Activated CD4-positive, alpha-beta T cell treated with anti-CD3 and anti-CD28 coated beads, Interleukin-2, amount 50 U/mL, for 1 hour (primary cell): Measurements from ENCODE around the gene CIPC.
A peak's percentile ranks its signal among the peaks of the same experiment; 100 is the strongest.

ENCODE experiments used
- DNase-seq: peaks from one replicate; pipeline ENCODE4 v3.0.0-alpha.2; 2020

Gene CIPC

DNA sequence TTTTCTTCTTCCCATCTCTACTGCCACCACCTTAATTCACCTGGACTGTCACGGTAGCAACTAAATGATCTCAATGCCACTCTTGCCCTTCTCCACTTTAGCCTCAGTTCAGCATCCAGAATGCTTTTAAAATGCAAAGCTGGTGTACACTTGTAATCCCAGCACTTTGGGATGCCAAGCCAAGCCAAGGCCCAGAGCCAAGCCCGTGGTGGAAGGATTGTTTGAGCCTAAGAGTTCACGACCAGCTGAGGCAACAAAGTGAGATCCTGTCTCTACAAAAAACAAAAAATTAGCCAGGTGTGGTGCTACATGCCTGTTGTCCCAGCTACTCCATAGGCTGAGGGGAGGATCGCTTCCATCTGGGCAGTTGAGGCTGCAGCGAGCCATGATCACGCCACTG is 5.9 kb downstream of the CIPC start:
- DNase-seq, result no peak

DNA sequence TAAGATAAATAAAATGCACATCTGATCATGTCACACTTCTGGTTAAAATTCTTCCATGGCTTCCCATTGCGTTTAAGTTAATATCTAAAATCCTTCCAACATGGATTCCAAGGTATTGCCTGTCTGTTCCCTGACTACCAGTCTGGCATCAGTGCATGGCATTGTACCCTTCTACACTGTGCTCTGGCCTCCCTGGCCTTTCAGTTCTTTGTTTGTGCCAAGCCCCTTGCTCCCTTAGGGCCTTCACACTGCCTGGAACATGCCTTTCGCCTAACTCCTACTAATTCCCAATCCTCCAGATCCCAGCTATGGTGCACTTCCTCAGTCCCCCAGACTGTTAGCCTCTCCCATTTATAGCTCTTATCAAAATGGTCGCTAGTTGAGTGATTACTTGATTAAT is 6.3 kb downstream of the CIPC start:
- no peak for DNase-seq

DNA sequence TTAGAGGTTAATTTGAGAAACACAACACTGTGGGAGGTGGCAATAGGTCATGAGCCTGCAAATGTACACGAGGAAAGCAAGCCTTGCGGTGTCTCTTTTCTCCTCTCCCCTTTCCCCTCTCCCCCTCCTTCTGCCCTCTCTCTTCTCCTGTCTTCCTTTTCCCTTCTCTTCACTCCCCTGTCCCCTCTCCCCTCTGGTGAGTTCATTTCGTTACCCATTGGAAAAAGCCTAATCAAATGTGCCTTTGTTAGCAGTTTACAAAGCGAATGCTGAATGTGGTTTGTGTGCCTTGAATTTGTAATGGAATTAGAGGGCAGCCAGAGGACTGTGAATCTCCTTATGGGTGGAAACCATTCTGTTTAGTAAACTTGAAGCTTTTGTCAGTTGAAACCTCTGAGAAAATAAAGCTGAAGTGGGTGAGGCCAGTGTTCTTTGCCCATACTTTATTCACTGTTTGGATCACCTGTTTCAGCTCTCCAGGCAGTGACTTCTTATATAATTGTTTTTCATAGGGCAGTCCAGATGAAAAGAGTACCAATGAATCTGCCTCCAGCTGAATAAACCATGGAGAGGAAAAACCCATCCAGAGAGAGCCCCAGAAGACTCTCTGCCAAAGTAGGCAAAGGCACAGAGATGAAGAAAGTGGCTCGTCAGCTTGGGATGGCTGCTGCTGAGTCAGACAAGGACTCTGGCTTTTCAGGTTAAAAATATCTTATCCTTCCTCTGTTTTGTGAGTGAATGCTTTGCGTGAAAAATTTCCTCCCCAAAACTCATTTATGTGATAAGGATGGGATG is 7.3 kb downstream of the CIPC start:
- no peak for DNase-seq

DNA sequence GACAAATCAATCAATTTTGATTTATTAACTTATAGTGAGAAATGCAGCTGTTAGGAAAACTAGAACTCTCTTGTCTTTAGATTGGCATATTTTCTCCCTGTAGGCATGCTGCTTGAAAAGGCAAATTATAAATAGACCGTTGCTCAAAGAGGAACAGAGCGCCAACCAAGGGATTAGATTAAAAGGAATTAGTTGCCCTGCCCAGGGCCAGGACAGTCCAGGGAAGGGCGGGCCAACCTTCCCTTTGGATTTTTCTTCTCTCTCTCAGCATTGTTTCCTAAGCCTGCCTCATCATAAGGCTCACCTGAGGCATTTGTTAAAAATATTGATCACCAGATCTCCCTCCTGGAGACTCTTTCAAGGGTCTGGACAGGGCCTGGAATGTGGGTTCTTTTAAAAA is 8.6 kb downstream of the CIPC start:
- DNase-seq, result no peak

DNA sequence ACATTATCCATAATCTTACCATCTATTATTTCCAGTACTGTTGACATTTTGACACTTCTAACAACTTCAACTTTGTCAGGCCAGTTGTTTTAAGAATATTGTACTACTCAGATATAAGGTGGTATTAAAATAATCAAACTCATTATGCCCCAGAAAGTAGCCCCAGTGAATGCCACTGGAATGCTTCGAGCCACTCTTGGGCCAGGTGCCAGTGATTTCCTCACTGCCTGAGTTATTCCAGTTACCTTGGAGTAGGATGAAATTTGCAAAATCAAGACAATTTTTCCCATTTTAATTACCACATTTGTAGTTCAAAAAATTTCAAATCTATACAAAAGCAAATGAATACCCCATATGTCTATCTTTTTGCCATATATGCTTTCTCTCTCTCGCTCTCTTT is 9.2 kb downstream of the CIPC start:
- DNase-seq, result no peak

DNA sequence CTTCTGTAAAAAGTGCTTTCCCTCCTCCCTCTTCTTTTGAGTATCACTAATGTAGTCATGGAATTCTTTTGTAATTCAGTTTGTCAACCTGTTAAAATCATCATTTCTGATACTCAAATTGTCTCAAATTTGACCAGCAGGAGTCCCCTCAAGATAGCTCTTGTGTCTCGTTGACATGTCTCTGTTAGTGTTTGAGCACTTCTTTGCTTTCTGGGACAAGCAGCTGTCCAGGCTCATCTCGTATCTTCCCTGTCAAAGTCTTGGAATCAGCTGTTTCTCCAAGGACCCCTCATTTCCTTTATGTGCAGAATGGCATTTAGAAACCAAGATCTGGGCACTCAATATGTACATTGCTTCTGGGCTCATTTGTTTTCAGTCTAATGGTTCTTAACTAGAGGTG is 10.7 kb downstream of the CIPC start:
- no peak for DNase-seq

DNA sequence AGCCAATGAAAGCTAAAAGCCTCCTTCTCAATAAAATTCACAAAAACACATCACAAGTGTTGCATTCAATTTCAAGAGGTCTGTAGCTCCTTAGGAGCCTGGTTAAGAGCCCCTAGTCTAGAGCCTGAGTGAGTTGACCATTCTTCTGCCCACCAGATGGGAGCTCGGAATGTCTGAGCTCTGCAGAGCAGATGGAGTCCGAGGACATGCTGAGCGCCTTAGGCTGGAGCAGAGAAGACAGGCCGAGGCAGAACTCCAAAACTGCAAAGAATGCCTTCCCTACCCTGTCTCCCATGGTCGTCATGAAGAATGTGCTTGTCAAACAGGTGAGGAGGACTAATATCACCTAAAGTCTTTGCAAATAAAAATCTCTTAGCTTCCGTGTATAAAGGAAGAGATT is 11.6 kb downstream of the CIPC start:
- DNase-seq, result no peak

DNA sequence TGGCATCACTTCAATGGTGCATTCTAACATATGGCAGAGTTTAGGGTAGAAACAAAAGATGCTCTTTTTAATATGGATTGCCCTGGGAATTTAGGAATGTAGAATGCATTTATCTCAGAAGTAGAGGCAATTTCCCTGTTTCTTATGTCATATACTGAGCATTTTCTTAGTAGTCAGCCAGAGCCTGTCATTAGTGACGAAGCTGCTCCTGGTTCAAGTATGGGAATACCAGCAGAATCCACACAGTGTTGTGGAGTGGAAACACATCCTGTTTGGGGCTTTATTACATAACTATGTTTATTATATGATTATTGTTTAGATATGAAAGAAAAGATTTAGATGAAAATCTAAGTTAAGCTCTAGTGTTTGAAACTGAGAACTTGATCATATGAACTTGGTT is 12.2 kb downstream of the CIPC start:
- no peak for DNase-seq

DNA sequence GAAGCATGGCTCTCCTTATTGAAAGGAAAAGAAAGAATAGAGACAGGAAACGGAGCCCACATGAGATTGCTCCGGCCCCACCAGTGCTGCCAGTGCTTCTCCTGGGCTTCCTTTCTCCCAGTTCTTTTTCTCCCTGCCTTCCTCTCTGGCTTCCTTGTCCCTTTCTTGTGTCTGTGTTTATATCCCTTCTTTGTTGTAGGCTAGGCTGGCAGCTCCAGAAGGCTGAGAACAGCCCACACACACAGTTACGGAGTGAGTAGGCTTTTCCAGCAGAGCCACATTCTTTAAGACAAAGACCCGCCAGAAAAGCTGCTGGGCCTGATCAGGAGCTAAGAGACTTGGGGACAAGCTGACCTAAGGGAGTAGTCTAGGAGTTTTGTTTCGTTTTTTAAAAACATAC is 13.0 kb downstream of the CIPC start:
- no peak for DNase-seq

DNA sequence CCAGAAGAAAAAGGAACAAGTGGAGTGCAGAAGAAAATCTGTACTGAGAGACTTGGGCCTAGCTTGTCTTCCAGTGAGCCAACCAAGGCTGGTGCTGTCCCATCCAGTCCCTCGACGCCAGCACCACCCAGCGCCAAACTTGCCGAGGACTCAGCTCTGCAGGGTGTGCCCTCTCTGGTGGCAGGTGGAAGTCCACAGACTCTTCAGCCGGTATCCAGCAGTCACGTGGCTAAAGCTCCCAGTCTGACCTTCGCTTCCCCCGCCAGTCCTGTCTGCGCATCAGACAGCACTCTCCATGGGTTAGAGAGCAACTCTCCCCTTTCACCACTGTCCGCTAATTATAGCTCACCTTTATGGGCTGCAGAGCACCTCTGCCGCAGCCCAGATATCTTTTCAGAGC is 15.6 kb downstream of the CIPC start:
- DNase-seq, result no peak

DNA sequence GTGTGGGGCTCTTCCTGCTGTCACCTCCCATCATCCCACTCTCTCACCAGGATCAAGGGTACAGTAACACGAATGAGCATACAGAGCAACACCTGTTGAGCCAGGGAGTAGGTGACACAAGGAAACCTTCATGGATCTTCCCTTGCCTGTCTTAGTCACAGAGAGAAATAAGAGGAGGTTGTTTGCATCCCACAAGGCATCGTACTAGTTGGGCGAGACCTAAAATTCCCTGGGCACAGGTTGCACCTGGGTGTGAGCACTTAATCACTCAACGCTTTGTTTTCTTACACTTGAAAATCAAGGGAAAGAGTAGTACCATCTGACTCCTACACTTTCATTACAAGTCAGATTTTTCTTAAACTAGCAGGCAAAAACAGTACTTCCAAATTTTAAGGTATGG is 16.6 kb downstream of the CIPC start:
- no peak for DNase-seq

DNA sequence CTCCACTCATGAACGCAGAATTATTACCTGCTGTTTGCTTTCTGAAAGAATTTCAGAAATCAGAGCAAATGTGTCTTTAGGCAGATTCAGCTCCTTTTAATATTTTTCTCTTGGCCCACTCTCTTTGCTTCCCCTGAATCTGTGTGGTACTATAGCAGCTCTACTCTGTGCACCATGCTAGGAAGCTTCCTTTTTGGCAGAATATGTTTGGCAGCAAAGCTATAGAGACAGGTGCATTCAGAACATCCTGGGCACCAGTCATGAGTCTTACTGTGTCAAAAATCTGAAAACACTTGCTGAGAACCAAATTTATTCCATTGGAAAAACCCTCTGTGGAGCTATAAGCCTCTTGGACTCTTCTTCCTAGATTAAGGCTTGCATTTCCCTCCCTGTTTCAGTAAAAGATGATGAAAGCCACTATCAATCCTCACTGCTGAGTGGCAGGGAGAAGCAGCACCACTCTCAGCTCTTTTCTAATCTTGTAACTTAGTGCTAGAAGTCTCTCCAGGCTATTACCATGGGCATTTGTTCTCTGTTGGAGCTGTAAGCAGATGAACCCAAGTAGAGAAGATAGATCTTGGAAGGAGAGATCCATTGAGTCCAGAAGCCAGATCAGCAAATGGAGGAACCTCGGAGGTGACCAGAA is 18.2 kb downstream of the CIPC start:
- DNase-seq, result no peak

DNA sequence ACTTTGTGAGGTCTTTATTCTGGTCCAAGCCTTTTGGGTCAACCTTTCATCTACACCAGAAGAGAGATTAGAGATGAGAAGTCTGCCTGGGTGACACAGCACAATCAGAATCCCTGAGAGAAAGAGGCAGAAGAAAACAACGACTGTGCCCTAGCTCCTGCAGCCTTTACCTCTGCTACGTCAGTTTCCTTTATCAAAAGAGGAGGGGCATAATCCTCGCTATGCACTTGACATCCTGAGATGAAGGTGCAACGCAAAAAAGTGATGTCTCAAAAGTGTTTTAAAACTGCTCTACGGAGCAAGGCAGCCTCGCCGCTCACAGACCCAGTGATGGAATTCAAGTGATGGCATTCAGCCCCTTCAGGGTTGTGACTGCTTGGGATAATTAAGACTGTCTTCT is 21.8 kb downstream of the CIPC start:
- no peak for DNase-seq

DNA sequence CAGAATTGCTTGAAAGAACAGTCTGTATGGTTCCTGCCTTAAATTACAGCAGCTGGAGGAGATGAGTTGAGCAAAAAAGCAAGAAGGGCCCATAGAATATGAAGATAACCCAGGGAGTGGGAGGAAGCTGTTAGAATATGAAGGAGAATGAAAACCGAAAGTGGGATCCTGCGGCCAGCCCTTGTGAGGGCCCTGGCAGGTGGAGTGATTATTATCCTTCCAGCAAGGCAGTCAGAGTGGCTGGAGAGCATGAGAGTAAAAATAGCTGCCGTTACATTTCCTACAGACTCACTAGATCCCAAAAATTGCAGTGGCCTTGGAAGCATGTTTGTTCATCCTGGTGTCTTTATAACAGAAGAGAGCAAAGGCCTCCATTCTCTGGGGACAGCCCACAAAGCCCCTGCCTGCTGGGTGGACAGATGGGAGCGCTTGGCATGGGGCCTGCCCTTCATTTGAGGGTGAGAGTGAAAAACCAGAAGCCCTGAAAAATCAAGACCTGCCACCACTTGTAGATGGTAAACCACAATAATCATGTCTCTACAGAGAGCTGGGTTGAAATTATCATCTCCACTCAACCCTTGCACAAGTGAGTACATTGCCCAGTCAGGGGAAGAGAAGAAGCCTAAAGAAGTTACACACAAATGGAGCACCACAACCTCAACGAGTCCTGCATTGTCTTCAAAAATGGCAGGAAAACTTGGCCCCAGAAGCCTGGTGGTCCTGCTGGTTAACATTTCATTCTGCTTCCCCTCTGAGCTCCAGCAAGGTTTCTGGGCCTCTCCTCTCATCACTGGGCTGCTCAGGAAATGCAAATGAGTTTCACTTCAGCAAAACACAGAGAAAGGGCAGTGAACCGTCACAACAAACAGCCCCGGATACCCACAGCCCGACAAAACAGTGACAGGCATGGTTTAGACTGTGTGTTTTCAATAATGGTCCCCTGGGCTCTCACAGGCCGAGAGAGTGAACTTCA is 23.0 kb downstream of the CIPC start:
- no peak for DNase-seq

DNA sequence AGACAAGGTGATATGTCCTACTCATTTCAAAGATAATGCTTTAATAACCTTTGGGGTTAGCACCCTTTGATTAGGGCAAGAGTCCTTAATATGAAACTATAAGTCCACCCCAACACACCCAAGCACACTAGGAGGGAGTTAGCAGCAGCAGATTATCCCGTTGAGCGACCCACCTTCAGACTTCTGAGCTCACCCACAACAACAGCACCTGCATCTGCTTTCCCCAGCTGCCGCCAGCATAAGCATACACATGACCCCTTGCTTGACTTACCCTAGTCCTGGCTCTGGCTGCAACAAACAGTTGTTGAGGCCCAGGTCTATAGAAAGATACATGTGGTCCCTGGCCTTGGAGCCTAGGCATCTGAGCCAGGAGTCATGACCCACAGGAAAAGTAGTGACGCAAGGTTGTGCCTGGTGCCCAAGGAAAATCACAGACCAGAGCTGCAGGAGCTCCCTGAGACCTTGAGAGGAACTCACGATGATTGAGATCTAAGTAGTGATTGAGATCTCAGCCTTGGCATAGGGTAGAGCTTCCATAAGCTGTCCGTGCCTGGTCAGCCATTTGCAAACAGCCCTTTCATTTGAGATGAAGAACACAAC is 24.6 kb downstream of the CIPC start:
- DNase-seq, result no peak

DNA sequence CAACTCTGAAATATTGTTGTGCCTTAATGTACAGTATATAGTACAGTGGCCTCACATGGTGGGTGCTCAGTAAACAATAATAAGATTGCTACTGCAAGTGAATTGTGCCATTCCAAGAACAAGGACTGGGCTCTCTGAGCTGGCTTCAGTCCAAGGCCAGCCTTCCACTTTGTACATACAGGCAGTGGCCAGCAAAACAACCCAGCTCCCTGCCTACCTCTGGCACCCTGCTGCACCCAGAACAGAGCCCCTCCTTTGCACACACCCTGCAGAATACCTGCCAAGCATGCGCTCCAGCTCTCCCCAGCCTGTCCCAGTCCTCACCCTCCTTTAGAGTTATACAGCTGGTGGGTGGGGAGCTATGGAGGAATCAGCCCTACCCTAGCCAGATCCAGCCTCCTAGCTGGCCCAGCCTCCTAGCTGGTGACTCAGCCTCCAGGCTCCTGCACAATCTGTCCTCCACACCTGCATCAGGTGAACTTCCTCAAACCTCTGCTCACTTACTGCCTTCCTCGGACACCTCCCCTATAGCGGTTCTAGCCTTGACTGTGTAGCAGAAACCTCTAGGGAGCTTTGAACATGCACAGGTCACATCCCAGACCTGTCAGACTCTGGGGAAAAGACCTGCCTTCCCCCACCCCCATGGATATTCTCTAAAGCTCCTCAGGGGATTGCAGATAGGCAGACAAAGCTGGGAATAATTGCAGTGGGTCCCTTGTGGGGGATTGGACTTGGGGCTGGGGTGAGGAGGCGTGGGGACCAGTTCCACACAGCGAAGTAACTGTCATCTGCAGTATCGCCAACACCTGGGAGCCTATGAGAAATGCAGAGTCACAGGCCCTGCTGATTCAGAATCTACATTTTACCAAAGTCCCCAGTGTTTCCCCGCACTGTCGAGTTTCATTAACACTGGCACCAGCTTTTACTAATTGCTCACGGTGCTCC is 25.6 kb downstream of the CIPC start:
- DNase-seq, result no peak

DNA sequence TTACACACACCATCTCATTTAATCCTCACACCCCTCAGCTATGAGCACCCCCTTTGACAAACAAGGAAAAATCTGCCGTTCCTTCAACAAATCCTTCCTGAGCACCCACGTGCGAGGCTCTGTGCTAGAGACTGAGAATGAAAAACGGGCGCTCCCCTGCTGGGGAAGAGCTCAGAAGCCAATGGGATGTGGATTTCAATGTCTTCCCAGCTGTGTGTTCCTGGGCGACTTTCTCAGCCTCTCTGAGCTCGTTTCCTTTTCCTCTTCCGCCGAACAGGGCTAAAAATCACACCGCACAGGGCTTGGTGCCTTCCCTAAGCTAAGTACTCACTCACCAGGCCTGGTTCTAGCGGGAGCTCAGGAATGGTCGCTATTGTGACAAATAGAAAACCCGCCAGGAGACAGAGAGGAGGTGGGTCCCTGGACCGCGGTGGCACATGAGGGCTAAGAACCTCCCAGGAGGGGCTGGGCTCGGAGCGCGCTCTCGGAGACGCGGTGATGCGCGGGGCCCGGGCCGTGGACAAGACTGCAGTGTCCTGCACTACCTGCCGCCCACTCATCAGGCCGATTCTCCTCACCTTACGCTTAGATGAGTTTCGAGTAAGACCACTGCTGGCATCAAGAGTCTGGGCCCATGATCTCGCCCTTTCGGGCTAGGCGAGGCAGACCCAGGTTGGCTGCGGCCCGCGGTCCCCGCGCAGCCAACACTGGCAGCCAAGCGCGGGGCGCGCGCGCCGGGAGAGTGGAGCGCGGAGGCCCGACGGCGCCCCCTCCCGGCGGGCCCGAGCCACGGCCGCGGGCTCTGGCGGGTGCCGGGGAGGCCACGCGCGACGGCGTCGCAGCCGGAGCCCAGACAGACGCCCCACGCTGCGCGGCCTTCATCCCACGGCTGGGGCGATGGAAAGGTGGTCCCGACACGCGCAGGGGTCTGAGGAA is 26.6 kb downstream of the CIPC start:
- peak; percentile 61 for DNase-seq

DNA sequence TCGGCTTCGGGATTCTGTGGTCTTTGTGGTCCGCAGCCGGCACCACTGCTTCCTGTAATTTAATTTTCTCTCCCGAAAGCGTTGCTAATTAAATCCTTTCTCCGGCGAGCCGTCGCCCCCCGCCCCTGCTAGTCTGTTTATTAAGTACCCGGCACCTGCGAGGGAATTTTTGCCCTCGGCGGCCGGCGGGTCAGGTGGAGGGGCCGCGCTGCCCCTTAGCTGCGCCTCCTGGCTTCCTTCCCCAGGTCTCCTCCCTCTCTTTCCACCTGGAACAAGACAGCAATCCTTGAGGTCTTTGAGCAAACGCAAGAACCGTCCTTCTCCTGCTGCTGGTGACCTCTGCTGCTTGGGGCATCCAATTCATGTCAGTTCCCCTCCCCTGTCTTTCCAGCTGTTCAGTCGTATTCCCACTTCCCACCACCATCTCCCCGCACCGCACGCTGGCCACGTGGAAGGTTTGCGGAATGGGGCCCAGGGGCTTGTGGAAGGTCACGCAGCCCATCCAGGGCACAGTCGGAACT is 27.3 kb downstream of the CIPC start:
- DNase-seq, result no peak

DNA sequence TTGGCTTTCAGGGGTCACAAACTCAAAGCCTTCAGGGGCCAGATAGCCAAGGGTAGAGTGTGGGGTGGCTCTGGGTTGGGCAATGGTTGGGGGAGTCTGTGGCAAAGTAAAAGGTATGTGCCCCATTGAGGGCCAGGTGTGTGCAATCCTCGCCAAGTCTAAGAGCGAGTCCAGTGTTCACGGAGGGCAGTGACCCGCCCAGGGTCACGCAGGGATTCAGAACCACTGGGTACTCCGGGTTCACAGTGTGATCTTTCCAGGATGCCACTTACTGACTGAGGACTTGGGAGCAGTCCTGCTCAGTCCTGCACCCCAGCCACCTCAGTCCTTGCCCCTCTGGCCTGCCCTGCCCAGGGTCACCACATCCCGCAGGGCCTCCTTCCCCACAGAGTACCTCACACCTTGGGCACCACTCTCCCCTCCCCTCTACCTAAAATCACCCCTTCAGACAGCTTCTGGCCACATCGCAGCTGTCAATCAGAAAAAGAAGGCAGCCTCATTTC is 27.8 kb downstream of the CIPC start:
- DNase-seq, result no peak

DNA sequence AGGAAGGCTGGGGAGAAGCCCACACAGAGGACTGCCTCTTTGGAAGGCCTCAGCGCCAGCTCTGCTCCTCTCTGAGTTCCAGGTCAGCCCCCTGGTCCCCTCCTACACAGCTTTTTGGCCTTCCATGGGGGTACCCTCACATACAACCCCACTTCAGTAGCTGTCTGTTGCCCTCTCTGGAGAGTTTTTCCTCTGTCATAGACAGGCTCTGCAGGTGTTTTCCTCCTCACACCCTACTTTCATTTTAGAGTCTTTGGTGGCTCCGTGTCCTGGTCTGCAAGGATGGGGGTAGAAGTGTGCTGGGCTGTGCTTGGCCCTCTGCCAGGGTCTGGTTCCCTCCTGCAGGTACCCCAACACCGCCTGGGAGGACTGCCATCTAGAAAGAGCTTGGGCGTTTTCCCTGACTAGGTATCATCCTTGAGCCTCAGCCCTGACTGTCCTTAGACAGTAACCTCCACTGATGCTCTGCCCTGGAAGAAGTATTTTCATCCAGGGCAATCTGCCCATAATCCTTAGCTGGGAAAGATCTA is 28.5 kb downstream of the CIPC start:
- DNase-seq, result no peak
